Measurements from ENCODE around the gene SH2D3C.
A peak's percentile ranks its signal among the peaks of the same experiment; 100 is the strongest.

Gene SH2D3C

DNA sequence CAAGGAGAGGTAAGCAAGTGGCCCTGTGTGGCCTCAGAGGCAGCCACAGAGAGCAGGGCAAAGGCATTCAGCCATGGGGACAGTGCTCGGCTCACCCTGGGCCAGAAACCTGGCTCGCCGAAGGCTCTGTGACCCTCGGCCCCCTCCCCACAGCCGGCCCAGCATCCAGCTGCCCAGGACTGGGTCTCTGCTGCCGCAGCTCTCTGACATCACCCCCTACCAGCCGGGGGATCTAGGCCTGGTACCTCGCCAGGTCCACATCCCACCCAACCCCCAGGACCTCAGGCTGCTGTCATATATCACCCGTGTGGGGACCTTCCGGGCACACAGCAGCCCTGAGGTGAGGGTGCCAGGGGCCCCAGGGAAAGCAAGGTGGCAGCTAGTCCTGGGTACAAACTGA is 65.6 kb downstream of the SH2D3C start:
- TF ChIP-seq, protein P1, sequence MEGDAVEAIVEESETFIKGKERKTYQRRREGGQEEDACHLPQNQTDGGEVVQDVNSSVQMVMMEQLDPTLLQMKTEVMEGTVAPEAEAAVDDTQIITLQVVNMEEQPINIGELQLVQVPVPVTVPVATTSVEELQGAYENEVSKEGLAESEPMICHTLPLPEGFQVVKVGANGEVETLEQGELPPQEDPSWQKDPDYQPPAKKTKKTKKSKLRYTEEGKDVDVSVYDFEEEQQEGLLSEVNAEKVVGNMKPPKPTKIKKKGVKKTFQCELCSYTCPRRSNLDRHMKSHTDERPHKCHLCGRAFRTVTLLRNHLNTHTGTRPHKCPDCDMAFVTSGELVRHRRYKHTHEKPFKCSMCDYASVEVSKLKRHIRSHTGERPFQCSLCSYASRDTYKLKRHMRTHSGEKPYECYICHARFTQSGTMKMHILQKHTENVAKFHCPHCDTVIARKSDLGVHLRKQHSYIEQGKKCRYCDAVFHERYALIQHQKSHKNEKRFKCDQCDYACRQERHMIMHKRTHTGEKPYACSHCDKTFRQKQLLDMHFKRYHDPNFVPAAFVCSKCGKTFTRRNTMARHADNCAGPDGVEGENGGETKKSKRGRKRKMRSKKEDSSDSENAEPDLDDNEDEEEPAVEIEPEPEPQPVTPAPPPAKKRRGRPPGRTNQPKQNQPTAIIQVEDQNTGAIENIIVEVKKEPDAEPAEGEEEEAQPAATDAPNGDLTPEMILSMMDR (IDR thresholded peaks at IDR 0.05; ENCODE audit: extremely low read depth, missing control alignments): no peak
- DNase-seq (ENCODE audit: low spot score): no peak

DNA sequence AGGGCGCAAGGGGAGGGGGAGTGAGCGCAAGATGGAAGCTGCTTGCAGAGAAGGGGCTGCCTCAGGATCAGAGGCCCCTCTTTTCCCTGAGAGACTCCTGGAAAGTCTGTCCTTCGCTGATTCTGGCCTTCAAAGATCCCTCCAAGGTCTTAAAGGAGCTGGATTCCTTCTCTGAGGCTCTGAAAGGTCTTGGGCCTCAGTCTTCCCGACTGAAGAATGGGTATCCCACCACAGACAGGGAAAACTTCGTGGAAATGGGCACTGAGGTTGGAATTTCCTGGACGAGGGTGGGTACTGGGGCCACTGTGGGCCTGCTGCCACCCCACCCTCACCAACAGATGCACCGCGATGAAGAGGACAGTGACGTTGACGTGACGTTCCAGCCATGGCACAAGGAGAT is 66.1 kb downstream of the SH2D3C start:
- no peak for DNase-seq (ENCODE audit: low spot score)
- TF ChIP-seq, protein P1 (IDR thresholded peaks at IDR 0.05; ENCODE audit: extremely low read depth, missing control alignments): no peak

DNA sequence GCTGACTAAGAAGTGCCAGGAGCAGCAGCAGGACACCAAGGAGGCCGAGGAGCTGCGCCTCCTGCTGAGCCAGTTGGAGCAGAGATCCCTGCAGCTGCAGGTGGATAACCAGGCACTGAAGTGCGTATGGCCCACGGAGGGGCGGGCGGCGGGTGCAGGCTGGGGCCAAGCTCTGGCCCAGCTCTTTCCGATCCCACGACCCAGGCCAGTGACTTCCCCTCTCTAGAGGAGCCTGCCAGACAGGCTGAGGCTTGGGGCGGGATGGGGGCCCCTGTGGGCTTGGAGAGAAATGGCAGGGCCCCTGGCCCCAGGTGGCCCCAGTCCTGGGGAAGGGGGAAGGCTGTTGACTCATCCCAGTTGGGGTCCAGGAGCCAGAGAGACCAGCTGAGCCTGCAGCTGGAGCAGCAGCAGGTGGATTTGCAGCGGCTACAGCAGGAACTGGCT is 66.6 kb downstream of the SH2D3C start:
- TF ChIP-seq, protein P1 (IDR thresholded peaks at IDR 0.05; ENCODE audit: extremely low read depth, missing control alignments): no peak

DNA sequence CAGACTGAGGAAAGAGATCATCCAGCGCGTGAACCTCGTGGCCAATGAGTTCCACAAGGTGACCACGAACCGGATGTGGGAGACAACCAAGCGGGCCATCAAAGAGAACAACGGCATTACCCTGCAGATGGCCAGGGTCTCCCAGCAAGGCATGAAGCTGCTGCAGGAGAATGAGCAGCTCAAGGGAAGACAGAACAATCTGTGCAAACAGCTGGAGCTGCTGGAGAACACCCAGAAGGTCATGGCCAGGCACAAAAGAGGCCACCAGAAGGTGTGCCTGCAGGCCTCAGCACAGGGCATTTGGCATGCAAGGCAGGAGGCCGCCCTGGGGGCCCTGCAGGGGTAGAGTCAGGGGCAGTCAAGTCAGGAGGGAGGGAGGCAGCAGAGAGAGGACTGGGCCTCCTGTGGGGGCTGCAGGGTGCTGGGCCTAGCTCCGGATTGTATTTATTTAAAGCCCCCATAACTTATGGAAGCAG is 67.2 kb downstream of the SH2D3C start:
- no peak for DNase-seq (ENCODE audit: low spot score)
- TF ChIP-seq, protein P1 (IDR thresholded peaks at IDR 0.05; ENCODE audit: extremely low read depth, missing control alignments): no peak

More for the DNA sequence above, 66.6 kb downstream of the SH2D3C start:
- no peak for DNase-seq (ENCODE audit: low spot score)

DNA sequence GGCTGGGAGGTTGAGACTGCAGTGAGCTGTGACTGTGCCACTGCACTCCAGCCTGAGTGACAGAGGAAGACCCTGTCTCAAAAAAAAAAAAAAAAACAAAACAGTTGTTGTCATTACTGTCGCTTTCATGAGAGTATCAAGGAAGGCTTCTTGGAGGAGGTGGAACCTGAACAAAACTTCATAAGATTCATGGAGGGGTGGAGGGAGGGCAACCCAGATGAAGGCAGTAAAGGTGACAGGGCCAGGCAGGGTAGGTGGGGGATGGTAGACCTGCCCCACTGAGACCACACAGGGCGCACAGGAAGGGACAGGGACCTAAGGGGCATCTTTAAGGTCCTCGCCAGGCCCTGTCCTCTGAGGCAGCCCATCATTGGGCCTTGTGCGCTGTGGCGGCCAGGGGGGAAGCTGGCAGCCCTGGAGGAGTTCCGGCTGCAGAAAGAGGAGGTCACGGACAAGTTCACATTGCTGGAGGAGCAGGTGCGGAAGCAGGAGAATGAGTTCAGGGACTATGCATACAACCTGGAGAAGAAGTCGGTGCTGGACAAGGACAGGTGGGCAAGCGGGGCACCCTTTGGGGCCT is 68.2 kb downstream of the SH2D3C start:
- TF ChIP-seq, protein P1 (IDR thresholded peaks at IDR 0.05; ENCODE audit: extremely low read depth, missing control alignments): no peak
- no peak for DNase-seq (ENCODE audit: low spot score)

DNA sequence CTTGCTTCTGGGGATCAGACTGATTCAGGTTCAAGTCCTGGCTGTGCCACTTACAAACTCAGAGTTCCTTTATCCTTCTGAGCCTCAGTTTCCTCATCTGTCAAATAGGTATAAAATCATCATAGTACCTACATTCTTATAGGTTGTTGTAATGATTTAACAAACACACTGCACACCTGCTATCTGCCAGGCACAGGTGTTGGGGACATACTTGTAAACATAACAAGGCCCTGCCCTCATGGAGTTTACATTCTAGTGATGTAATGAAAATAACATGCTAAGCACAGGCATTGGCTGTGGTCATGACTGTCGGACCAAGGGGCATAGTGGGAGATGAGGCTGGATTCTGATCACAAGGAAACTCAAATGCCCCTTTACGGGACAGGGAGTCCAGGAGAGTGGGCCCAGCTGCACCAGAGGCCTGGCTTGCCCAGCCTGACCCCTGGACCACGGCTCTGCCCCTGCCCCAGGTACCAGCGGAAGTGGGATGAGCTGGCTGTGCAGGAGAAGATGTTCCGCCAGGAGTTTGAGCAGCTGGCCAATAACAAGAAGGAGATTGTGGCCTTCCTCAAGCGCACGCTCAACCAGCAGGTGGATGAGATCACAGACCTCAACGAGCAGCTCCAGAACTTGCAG is 69.4 kb downstream of the SH2D3C start:
- no peak for DNase-seq (ENCODE audit: low spot score)
- TF ChIP-seq, protein P1 (IDR thresholded peaks at IDR 0.05; ENCODE audit: extremely low read depth, missing control alignments): no peak

DNA sequence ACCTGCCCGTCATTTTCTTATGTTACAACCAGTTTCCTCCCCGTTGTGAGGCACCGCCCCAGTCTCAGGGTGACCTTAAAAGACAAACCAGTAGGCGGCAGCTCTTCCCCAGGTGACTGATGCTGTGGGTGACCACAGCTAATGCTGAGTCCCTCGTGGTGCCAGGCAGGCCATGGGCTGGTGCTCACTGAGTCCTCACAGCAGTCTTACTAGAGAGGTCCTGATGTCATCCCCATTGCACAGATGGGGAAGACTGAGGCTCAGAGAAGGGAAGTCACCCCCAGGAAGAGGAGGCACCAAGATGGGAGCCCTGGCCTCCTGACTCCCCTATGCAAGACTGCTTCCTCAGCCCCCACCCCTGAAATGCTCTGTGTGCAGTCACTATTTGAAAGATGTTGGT is 70.7 kb downstream of the SH2D3C start:
- TF ChIP-seq, protein P1 (IDR thresholded peaks at IDR 0.05; ENCODE audit: extremely low read depth, missing control alignments): no peak
- DNase-seq (ENCODE audit: low spot score): peak; percentile 47

Measured in GM20000 (cell line).